Stimulated activated naive CD8-positive, alpha-beta T cell treated with anti-CD3 and anti-CD28 coated beads, Interleukin-15, Interleukin-2, amounts not matched to agents 100 ng/mL and 50 ng/mL, for 24 hours (primary cell): Measurements from ENCODE around the gene TRIM8.

Source experiments
- H3K27ac Mint-ChIP-seq: one replicate; pipeline ENCODE4 v1.8.0; 2021; ENCODE audit warnings: mild to moderate bottlenecking, mixed read lengths
- H3K27me3 Mint-ChIP-seq: one replicate; pipeline ENCODE4 v1.8.0; 2021; ENCODE audit warnings: mixed read lengths
- H3K36me3 Mint-ChIP-seq: one replicate; pipeline ENCODE4 v1.8.0; 2021; ENCODE audit warnings: low read depth, mixed read lengths
- H3K4me1 Mint-ChIP-seq: one replicate; pipeline ENCODE4 v1.8.0; 2021; ENCODE audit warnings: low read depth, mixed read lengths
- H3K4me3 Mint-ChIP-seq: one replicate; pipeline ENCODE4 v1.8.0; 2021; ENCODE audit warnings: mild to moderate bottlenecking, mixed read lengths
- H3K9me3 Mint-ChIP-seq: one replicate; pipeline ENCODE4 v1.8.0; 2021; ENCODE audit warnings: mixed read lengths

The TRIM8 gene

DNA sequence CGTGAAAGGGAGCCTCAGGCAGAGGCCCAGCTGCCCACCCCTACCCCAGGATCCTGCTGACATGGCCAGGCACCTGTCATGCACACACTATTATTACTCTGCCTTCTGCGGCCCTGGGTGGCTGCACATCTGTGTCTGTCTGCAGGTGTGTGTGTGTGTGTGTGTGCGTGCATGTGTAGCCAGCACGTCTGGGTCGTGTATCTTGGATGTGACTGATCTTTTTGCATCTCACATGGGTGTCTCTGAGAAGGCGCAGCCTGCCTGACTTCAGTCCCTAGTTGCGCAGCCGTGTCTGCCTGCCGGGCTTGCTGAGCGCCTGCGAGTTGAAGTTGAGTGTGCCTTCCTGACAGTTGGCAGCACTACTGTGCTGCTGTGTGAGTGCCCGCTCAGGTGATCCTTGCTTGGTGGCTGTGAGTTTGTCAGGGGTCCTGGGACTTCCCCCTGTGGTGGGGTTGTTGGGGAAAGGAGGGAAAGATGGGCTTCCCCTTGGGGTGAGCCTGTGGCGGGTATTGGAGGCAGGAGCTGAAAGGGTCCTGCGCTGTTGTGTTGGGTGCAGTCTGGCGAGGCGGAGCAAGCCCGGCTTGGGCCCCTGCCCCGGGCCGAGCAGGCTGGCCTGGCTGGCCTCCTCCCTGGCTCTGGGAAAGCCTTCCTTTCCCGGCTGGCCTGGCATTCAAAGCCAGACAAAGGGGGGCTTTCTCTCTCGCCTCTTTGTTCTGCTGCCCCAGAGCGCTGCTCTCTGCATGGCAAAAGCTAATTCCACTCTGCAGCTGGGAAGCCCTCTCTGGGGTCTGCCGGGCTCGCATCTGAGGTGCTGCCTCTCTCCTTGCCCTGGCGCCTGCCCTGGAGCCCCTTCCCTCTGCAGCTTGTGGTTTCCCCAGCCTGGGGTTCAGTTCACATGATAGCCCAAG lies 4.9 kb downstream of the TRIM8 start:
- Mint-ChIP-seq H3K27me3 (no peaks in the 10 kb centered on the region), H3K4me1 (peaks cover 74% of the 10 kb centered on the region), H3K27ac (peak overlapping the region; percentile 88), H3K9me3 (no peaks in the 10 kb centered on the region), H3K36me3 (peaks cover 28% of the 10 kb centered on the region), H3K4me3 (peak overlapping the region; percentile 98)

DNA sequence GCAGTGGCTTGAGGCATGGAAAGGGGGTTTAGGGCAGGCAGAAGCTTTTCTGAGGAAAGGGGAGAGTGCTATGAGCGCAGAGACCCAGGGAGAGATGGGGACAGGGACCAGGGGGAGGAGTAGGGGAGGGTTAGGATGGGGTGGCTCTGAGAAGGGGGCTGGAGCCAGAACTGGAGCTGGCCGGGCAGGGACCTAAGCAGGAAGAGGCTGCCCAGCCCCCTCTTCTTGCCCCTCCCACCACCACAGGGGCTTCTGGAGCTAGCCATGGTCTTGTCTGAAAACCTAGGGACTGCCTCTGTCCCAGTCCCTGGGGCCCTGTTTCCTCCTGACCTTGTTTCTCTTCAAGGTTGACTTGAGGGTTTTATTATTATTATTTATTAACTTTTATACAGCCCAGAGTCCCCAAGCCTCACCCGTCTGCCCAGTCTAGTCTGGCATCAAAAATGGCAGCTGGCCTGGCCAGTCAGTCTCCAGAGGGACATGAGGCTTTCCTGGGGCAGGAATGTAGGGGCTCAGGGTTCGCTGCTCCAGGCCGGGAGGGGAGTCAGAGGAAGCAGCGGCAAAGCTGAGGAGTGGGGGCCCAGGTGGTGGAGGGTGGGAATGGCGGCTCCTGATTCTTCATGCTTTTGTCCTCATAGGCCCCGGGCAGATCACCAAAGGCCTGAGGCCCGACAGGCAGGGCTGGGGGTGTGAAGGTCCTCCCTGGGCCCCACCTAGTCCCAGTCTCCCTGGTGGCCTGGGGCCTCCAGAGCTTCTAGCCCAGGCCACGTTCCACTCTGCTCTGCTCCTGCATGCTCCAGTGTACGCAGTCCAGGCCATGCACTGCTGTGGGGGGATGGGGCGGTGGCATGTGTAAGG lies 5.7 kb downstream of the TRIM8 start:
- Mint-ChIP-seq H3K4me1 (peaks cover 74% of the 10 kb centered on the region), H3K36me3 (peaks cover 32% of the 10 kb centered on the region), H3K27me3 (no peaks in the 10 kb centered on the region), H3K9me3 (no peaks in the 10 kb centered on the region), H3K4me3 (no peak overlapping the region), H3K27ac (no peak overlapping the region)

DNA sequence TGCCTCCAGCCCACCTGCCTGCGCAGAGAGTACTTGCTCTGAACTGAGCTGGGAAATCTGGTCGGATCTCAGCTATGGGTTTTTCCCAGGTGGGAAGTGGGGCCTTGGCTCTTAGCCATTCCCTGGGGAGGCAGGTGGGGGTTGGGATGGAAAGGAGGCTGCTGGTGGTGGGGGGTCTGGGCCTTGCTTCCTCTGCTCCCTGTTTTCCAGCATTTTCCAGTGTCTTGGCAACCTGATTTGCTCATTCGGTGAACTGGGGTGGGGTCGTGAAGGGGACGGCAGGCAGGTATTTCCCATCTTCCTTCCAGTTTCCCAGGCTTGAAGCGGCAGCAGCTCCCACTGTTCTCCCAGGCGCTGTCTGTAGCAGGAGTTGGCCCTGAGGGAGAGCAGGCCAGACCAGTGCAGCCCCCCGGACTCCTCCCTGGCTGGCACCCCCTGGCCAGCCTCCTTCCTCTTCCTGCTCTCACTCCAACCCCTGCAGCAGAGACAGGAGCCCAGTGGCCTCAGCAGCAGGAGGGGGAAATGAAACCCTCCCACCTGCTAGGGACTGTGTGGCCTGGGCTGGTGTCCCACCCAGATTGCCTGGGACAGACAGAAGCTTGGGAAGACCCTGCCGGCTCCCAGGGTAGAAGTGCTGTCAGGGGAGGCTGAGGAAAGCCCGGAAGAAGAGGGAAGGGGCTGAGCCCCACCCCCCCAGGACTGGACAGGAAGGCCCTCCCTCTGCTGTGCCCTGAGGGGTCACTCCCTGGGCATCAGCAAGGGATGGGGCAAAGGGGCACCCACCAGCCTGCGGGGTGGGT lies 6.6 kb downstream of the TRIM8 start:
- no peaks in the 10 kb centered on the region for H3K9me3 Mint-ChIP-seq
- H3K36me3 Mint-ChIP-seq = peaks cover 32% of the 10 kb centered on the region
- no peaks in the 10 kb centered on the region for H3K27me3 Mint-ChIP-seq
- H3K4me3 Mint-ChIP-seq = peak overlapping the region; percentile 23
- peak overlapping the region; percentile 87 for H3K27ac Mint-ChIP-seq
- H3K4me1 Mint-ChIP-seq = peaks cover 74% of the 10 kb centered on the region

DNA sequence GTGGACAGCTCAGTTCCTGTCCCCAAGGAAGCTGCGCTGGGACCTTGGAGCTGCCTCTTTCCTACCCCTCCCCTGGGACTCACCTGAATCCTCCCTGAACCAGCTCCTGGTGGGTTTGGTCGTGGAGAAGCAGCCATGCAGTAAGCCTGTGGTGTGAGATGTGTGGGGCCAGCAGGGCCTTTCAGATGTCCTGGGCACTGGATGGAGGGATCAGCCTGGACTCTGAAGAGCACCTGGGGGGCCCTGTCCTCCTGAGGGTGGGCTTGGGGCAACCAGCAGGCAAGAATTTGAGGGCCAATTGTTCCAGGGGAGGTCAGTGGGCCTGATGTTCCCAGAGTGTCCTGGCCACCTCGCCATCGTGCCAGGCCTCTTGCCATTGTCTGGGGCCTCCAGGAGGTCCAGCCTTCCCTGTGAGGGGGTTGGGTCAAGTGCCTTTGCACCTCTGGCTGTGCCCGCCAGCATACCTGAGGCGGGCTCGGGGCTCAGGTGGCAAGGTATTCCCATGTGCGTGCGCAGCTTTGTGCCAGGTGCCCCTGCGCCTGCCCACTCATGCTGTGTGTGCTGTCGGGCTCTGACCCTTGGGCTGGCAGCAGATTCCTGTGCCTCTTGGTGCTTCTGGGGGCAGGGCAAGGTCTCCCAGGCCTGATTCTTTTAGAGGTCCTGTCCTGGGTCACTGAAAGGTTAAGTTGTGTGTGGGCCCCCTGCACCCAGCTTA lies 7.3 kb downstream of the TRIM8 start:
- H3K27me3 Mint-ChIP-seq = no peaks in the 10 kb centered on the region
- H3K36me3 Mint-ChIP-seq = peaks cover 34% of the 10 kb centered on the region
- H3K4me3 Mint-ChIP-seq = peak overlapping the region; percentile 62
- H3K9me3 Mint-ChIP-seq = no peaks in the 10 kb centered on the region
- H3K27ac Mint-ChIP-seq = peak overlapping the region; percentile 87
- peaks cover 68% of the 10 kb centered on the region for H3K4me1 Mint-ChIP-seq

DNA sequence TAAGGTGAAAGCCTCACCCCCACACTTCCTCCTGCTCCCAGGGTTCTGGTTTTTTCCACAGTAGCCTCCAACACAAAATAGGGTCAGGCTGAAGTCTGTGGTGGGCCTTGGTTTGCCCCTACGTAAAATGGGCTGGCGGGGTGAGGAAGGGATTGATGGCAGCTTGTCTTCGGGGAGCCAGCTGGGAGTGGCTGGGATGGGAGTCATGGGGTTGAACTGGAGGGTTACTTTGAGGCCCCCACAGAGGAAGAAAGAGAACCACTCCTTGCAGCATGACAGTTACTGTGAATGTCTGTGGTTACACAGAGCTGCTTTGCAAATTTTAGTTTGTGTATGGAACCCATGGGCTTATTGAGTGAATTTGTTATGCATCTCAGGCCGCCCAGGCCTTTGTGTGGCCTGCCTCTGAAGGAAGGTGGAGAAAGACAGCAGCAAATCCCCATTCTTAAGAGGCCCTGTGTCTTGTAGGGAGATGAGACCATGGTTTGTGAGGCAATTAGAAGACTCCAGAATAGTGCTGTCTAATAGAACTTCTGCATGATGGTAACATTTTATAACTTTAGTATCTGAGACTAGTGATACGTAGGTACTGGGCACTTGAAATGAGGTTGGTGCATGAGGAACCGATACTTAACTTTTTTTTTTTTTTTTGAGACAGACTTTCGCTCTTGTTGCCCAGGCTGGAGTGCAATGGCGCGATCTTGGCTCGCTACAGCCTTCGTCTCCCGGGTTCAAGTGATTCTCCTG lies 8.1 kb downstream of the TRIM8 start:
- Mint-ChIP-seq H3K9me3 (no peaks in the 10 kb centered on the region), H3K4me3 (peak overlapping the region; percentile 62), H3K27ac (peak overlapping the region; percentile 87), H3K27me3 (no peaks in the 10 kb centered on the region), H3K36me3 (peaks cover 33% of the 10 kb centered on the region), H3K4me1 (peaks cover 61% of the 10 kb centered on the region)

DNA sequence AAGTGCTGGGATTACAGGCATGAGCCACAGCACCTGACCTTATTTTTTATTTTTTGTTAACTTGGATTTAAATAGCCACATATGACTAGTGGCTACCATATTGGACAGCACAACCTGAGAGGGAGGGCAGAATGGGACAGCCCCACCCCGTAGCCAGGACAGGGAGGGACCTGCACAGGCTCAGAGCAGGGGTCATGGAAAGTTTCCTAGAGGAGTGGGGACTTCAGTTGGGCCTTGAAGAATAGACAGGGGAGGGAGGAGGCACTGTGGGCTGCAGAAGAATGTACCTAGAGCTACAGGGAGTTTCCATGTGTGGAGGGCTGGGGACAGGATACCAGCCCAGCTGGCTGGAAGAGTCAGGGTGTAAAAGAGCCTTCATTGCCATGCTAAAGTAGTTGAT lies 8.8 kb downstream of the TRIM8 start:
- peaks cover 39% of the 10 kb centered on the region for H3K36me3 Mint-ChIP-seq
- no peak overlapping the region for H3K4me3 Mint-ChIP-seq
- H3K4me1 Mint-ChIP-seq = peaks cover 59% of the 10 kb centered on the region
- H3K9me3 Mint-ChIP-seq = no peaks in the 10 kb centered on the region
- H3K27ac Mint-ChIP-seq = peak overlapping the region; percentile 87
- no peaks in the 10 kb centered on the region for H3K27me3 Mint-ChIP-seq

DNA sequence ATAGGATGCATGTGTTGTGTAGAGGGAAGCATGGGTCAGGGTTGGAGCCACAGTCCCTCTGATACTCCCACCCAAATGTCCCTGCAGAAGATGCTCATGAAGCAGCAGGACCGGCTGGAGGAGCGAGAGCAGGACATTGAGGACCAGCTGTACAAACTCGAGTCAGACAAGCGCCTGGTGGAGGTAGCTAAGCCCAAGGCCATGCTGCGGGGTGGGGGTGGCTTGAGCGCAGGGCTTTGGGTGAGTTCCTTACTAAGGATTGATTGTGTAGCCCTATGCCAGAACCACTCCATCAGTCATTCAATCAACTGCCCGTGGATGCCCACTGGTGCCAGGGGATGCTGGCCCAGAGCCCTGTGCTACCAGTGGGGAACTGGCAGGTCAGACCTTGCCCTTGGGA lies 10.3 kb downstream of the TRIM8 start:
- Mint-ChIP-seq H3K36me3 (peaks cover 44% of the 10 kb centered on the region), H3K4me1 (peaks cover 59% of the 10 kb centered on the region), H3K27me3 (no peaks in the 10 kb centered on the region), H3K9me3 (no peaks in the 10 kb centered on the region), H3K4me3 (no peak overlapping the region), H3K27ac (no peak overlapping the region)

DNA sequence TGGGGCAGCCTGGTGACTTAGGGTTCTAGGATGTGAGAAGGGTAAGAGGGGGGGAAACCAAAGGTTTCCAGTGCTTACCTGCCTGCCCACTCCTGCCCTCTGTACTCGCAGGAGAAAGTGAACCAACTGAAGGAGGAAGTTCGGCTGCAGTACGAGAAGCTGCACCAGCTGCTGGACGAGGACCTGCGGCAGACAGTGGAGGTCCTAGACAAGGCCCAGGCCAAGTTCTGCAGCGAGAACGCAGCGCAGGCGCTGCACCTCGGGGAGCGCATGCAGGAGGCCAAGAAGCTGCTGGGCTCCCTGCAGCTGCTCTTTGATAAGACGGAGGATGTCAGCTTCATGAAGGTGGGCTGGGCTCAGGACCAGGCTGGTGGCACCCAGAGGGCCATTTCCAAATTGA lies 10.7 kb downstream of the TRIM8 start:
- peaks cover 61% of the 10 kb centered on the region for H3K4me1 Mint-ChIP-seq
- no peak overlapping the region for H3K27ac Mint-ChIP-seq
- H3K4me3 Mint-ChIP-seq = no peak overlapping the region
- H3K9me3 Mint-ChIP-seq = no peaks in the 10 kb centered on the region
- peaks cover 44% of the 10 kb centered on the region for H3K36me3 Mint-ChIP-seq
- no peaks in the 10 kb centered on the region for H3K27me3 Mint-ChIP-seq

DNA sequence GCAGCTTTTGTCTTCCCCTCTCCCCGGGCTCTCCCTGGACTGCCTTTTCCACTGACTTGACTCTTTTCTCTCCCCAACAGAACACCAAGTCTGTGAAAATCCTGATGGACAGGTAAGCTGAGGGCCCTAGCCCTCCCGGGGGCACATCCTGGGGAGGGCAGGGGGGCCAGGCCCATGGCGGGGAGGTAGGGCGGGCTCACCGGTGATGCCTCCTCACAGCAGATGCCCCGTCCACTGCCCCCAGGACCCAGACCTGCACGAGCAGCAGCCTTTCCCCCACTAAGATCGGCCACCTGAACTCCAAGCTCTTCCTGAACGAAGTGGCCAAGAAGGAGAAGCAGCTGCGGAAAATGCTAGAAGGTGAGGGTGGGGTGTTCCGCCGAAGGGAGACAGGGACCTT lies 11.7 kb downstream of the TRIM8 start:
- H3K36me3 Mint-ChIP-seq = peaks cover 44% of the 10 kb centered on the region
- peaks cover 61% of the 10 kb centered on the region for H3K4me1 Mint-ChIP-seq
- H3K27ac Mint-ChIP-seq = no peak overlapping the region
- H3K4me3 Mint-ChIP-seq = no peak overlapping the region
- no peaks in the 10 kb centered on the region for H3K9me3 Mint-ChIP-seq
- no peaks in the 10 kb centered on the region for H3K27me3 Mint-ChIP-seq

DNA sequence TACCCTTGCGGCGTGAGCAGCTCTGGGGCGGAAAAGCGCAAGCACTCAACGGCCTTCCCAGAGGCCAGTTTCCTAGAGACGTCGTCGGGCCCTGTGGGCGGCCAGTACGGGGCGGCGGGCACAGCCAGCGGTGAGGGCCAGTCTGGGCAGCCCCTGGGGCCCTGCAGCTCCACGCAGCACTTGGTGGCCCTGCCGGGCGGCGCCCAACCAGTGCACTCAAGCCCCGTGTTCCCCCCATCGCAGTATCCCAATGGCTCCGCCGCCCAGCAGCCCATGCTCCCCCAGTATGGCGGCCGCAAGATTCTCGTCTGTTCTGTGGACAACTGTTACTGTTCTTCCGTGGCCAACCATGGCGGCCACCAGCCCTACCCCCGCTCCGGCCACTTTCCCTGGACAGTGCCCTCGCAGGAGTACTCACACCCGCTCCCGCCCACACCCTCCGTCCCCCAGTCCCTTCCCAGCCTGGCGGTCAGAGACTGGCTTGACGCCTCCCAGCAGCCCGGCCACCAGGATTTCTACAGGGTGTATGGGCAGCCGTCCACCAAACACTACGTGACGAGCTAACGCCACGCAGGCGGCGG lies 12.6 kb downstream of the TRIM8 start:
- peak overlapping the region; percentile 21 for H3K27ac Mint-ChIP-seq
- no peaks in the 10 kb centered on the region for H3K27me3 Mint-ChIP-seq
- peaks cover 61% of the 10 kb centered on the region for H3K4me1 Mint-ChIP-seq
- H3K9me3 Mint-ChIP-seq = no peaks in the 10 kb centered on the region
- no peak overlapping the region for H3K4me3 Mint-ChIP-seq
- peaks cover 44% of the 10 kb centered on the region for H3K36me3 Mint-ChIP-seq

DNA sequence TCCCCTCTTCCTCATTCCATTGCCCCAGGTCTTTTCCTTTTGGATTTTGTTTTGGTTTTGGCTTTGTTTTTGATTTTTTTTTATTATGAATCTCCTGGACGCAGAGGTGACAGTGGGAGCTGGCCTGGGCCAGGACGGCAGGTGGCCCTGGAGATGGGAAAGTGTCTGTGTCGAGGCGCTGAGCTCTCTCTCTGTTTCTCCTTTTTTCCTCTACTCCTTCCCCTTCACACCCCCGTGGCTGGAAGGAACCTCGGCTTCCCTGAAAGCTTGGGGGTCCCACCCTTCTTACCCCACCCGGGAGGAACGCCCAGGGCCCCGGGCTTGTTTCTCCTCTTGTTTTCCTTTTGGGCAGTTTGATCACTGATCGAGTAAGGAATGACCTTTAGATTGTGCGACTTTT lies 13.2 kb downstream of the TRIM8 start:
- Mint-ChIP-seq H3K27me3 (no peaks in the 10 kb centered on the region), H3K9me3 (no peaks in the 10 kb centered on the region), H3K4me3 (no peak overlapping the region), H3K4me1 (peaks cover 61% of the 10 kb centered on the region), H3K36me3 (peaks cover 39% of the 10 kb centered on the region), H3K27ac (peak overlapping the region; percentile 21)

DNA sequence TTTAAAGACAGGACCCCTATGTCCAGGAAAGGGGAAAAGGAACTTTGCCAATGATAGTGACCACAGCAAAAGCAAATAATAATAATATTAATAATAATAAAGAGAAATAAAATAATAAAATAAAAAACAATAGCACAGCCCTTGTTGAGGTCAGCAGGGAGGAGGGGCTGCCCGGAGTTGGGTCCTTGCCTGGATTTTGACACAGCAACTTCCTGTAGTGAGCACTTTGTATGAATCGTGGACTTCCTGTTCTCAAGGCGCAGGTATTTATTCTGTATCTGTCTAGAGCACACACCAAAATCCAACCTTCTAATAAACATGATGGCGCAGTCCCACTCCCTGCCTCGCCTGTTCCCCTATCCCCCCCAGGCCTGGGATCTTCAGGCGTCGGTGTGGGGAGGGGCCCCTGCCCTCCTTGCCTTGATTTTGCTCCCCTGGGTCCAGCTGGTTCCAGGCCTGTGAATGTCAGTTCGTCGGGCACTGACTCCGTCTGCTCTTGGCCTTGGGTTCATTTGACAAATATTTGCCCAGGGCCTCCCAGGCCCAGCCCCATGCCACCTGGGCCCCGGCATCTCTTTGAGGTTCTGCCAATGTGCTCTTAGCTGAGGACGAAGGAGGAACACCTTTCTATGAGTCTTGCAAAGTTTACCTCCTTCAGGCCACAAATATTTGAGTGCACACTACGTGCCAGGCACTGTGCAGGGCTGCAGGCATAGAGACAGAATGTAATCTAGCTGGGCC lies 13.9 kb downstream of the TRIM8 start:
- H3K9me3 Mint-ChIP-seq = no peaks in the 10 kb centered on the region
- no peak overlapping the region for H3K4me3 Mint-ChIP-seq
- peaks cover 56% of the 10 kb centered on the region for H3K4me1 Mint-ChIP-seq
- no peaks in the 10 kb centered on the region for H3K27me3 Mint-ChIP-seq
- H3K27ac Mint-ChIP-seq = peak overlapping the region; percentile 61
- H3K36me3 Mint-ChIP-seq = peaks cover 34% of the 10 kb centered on the region

DNA sequence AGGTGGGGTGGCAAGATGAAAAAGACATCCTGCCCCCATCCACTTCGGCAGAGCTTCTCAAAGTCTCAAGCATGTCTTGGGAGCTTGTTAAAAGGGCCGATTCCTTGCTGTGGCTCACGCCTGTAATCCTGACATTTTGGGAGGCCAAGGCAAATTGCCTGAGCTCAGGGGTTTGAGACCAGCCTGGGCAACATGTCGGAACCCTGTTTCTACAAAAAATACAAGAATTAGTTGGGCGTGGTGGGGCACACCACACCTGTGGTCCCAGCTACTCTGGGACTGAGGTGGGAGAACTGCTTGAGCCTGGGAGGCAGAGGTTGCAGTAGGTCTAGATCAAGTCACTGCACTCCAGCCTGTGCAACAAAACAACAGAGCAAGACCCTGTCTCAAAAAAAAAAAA lies 14.5 kb downstream of the TRIM8 start:
- Mint-ChIP-seq H3K4me3 (no peak overlapping the region), H3K36me3 (peaks cover 27% of the 10 kb centered on the region), H3K27ac (no peak overlapping the region), H3K27me3 (no peaks in the 10 kb centered on the region), H3K4me1 (peaks cover 50% of the 10 kb centered on the region), H3K9me3 (no peaks in the 10 kb centered on the region)
